ENCODE measurements around the gene CRYBG2. TPM values are rescaled to one million over a fixed set of nuclear protein-coding genes. Genes with fewer than 3 reads are reported as not detected.

The CRYBG2 gene
- total RNA-seq, 2 donors from 2014 or later = not detected

DNA sequence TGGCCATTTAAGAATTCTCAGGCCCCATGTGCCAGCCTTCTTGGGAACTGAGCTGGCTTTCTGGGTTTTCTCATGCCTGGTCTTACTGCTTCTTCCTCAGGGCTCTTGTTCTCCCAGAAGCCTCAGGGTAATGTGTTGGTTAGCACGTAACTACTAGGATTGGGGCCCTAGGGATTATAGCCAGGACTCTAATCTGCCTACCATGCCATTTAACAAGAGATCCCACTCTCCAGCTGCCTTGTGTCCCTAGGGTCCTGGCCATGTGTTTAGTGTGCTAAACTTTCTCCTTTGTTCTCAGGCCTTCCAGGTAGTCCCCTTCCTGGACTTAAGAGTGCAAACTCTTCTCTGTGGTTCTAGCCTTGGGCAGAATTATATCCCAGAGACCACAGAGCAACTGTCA, 76.2 kb downstream of the CRYBG2 start:
- no peaks in the 10 kb centered on the region for H3K27me3 ChIP-seq
- H3K4me1 ChIP-seq = peaks cover 0 to 82% of the 10 kb centered on the region in 2 donors
- peak overlapping the region; percentile 93 to 97 for H3K27ac ChIP-seq
- TF ChIP-seq, protein P1, sequence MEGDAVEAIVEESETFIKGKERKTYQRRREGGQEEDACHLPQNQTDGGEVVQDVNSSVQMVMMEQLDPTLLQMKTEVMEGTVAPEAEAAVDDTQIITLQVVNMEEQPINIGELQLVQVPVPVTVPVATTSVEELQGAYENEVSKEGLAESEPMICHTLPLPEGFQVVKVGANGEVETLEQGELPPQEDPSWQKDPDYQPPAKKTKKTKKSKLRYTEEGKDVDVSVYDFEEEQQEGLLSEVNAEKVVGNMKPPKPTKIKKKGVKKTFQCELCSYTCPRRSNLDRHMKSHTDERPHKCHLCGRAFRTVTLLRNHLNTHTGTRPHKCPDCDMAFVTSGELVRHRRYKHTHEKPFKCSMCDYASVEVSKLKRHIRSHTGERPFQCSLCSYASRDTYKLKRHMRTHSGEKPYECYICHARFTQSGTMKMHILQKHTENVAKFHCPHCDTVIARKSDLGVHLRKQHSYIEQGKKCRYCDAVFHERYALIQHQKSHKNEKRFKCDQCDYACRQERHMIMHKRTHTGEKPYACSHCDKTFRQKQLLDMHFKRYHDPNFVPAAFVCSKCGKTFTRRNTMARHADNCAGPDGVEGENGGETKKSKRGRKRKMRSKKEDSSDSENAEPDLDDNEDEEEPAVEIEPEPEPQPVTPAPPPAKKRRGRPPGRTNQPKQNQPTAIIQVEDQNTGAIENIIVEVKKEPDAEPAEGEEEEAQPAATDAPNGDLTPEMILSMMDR (IDR thresholded peaks at IDR 0.05) = no peak
- no peak overlapping the region for H3K4me3 ChIP-seq
- no peak for DNase-seq (ENCODE audit: low spot score)
- peaks cover 24% of the 10 kb centered on the region for H3K36me3 ChIP-seq
- no peaks in the 10 kb centered on the region for H3K9me3 ChIP-seq

DNA sequence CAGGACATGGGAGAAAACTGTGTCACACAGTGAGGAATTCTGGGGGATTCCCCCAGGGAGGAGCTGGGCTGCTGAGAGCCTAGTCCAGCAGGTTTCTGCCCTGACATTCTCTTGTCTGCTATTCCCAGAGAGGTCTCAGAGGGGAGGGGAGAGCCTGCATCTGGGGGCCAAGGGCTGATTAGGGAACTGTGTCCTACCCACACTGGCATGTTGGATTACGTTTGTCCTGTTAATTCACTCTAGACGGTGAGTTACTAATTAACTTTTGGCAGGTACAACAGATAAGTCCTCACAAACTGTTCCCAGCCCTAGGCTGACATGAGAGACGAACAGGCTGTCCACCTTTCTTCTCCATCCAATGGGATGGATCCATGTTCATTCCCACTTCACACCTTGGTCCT, 76.7 kb downstream of the CRYBG2 start:
- TF ChIP-seq, protein P1 (IDR thresholded peaks at IDR 0.05) = no peak
- H3K4me1 ChIP-seq = peaks cover 0 to 77% of the 10 kb centered on the region in 2 donors
- DNase-seq (ENCODE audit: low spot score) = no peak
- H3K9me3 ChIP-seq = no peaks in the 10 kb centered on the region
- H3K27me3 ChIP-seq = no peaks in the 10 kb centered on the region
- H3K27ac ChIP-seq = peak overlapping the region; percentile 93 to 97
- no peak overlapping the region for H3K4me3 ChIP-seq
- peaks cover 24% of the 10 kb centered on the region for H3K36me3 ChIP-seq

DNA sequence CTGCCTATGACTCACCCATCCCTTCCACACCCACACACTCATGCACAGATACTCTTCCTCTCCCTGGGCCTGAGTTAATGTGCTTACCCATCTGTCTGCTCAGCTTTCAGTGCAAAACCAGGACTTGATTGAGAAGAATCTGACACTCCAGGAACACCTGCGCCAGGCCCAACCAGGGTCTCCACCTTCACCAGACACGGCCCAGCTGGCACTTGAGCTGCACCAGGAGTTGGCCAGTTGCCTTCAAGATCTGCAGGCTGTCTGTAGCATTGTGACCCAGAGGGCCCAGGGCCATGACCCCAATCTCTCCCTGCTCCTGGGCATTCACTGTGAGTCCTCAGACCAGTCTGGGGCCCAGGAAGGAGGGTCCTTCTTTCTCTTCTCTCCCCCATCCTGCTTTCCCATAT, 77.5 kb downstream of the CRYBG2 start:
- Histone ChIP-seq H3K27me3 (no peaks in the 10 kb centered on the region), H3K36me3 (peaks cover 30% of the 10 kb centered on the region), H3K4me3 (no peak overlapping the region), H3K27ac (peak overlapping the region; percentile 93 to 97), H3K9me3 (no peaks in the 10 kb centered on the region), H3K4me1 (peaks cover 0 to 69% of the 10 kb centered on the region in 2 donors)
- TF ChIP-seq, protein P1 (IDR thresholded peaks at IDR 0.05) = no peak
- no peak for DNase-seq (ENCODE audit: low spot score)

DNA sequence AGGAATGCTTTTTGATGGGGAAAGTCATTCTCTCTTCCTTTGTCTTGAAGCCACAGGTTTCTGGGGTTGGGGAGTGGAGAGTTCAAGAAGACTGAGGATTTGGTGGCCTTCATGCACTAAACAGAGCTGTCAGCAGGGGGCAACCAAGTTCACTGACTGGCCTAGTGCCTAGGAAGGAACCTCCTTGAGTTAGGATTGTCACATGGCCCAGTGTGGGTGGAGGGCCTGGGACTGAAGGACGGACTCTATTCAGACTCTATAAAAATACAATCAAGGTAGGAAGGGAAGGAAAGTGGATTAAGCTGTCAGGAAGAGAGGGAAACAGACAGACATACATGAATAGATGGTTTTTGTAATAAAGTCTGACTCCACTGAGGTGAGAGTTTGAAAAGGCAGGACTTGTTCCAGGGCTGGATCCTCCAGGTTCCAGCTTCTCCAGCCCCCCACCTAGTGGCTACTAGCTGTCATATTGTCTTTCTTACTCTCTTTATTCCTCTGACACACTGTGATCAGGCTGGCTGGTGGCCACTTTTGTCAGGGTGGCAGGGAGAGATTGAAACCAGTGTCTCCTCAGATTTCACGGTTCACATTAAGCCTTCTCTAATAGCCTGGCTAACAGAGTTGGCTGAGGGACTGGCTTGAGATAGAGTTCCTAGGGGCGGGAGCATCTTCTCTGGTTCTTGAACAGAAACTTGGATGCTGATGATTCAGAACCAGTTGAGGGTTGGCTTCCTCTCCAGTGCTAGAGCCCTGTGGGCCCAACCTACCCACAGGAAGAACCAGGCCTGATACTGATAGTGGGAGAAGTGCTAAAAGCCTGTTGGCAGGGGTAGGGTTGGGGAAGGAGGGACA, 78.1 kb downstream of the CRYBG2 start:
- peak; percentile 93 for DNase-seq (ENCODE audit: low spot score)
- Histone ChIP-seq H3K27me3 (no peaks in the 10 kb centered on the region), H3K4me1 (peaks cover 0 to 63% of the 10 kb centered on the region in 2 donors), H3K27ac (peak overlapping the region; percentile 93 to 97), H3K4me3 (no peak overlapping the region), H3K36me3 (peaks cover 36% of the 10 kb centered on the region), H3K9me3 (no peaks in the 10 kb centered on the region)
- TF ChIP-seq, protein P1 (IDR thresholded peaks at IDR 0.05) = peak; percentile 69 to 82

DNA sequence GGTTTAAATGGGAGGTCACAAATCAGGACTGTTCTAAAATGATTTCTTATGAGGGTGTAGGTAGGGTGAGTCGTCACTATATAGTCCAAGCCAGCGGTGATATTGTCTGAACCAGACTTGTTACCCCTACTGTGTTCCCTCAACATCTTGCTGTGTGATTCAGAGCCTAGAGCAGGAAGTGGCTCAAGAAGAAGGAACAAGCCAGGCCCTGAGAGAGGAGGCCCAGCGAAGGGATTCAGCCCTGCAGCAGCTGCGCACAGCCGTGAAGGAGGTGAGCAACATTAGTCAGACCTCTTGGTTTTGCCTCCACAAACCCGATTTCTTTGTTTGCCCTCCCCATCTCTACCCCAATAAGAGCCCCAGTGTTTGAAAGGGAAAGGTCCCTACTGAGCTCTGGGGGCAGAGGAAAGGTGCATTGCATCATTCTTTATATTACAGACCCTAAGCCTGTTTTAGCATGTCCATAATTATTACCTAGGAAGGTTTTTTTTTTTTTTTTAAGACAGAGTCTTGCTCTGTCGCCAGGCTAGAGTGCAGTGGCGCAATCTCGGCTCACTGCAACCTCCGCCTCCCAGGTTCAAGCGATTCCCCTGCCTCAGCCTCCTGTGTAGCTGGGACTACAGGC, 79.0 kb downstream of the CRYBG2 start:
- Histone ChIP-seq H3K27ac (peak overlapping the region; percentile 93 to 97), H3K36me3 (peaks cover 44% of the 10 kb centered on the region), H3K9me3 (no peaks in the 10 kb centered on the region), H3K27me3 (no peaks in the 10 kb centered on the region), H3K4me1 (peaks cover 0 to 60% of the 10 kb centered on the region in 2 donors), H3K4me3 (no peak overlapping the region)
- no peak for DNase-seq (ENCODE audit: low spot score)
- TF ChIP-seq, protein P1 (IDR thresholded peaks at IDR 0.05) = no peak

Other genes starting within 250 kb of the CRYBG2 start
- gene PDIK1L, start 242.3 kb downstream of the CRYBG2 start, total RNA-seq = 1 to 10 TPM; 3.0 to 3.4 TPM
- gene FAM110D, start 195.1 kb downstream of the CRYBG2 start, total RNA-seq = 1 to 10 TPM; 3.8 to 4.3 TPM
- not detected for gene C1orf232, start 185.2 kb downstream of the CRYBG2 start, total RNA-seq
- 10 to 100 TPM; 12.8 to 30.5 TPM for gene ZNF593, start 184.2 kb downstream of the CRYBG2 start, total RNA-seq
- gene ZNF593OS, start 182.3 kb downstream of the CRYBG2 start, total RNA-seq = not detected
- gene CNKSR1, start 176.6 kb downstream of the CRYBG2 start, total RNA-seq = 1 to 10 TPM in 1 of 2 donors, under 1 TPM in 1; 0.52 to 1.3 TPM
- gene CATSPER4, start 163.5 kb downstream of the CRYBG2 start, total RNA-seq = not detected
- gene CEP85, start 119.9 kb downstream of the CRYBG2 start, total RNA-seq = 100 to 1,000 TPM in 1 of 2 donors, 10 to 100 TPM in 1; 31.2 to 104 TPM
- 10 to 100 TPM; 24.8 to 66.0 TPM for gene SH3BGRL3, start 74.0 kb downstream of the CRYBG2 start, total RNA-seq
- 1 to 10 TPM; 4.5 to 7.4 TPM for gene UBXN11, start 47.5 kb downstream of the CRYBG2 start, total RNA-seq
- 1 to 10 TPM; 4.9 to 5.8 TPM for gene CD52, start 36.2 kb downstream of the CRYBG2 start, total RNA-seq
- gene ZNF683, start 18.6 kb upstream of the CRYBG2 start, total RNA-seq = not detected
- gene LIN28A, start 56.7 kb upstream of the CRYBG2 start, total RNA-seq = not detected
- 10 to 100 TPM; 24.2 to 33.3 TPM for gene DHDDS, start 78.2 kb upstream of the CRYBG2 start, total RNA-seq
- gene HMGN2, start 118.3 kb upstream of the CRYBG2 start, total RNA-seq = 100 to 1,000 TPM in 1 of 2 donors, 10 to 100 TPM in 1; 76.9 to 142 TPM
- 1 to 10 TPM; 1.8 to 6.9 TPM for gene RPS6KA1, start 175.6 kb upstream of the CRYBG2 start, total RNA-seq

Measured in right atrium auricular region (tissue), 2 donors.